Choroid plexus epithelial cell (primary cell): ENCODE results near the gene GRIK1.

Experiments used
- DNase-seq: peaks from one replicate; pipeline ENCODE4 v3.0.0-alpha.2; 2010; ENCODE audit warnings: low read depth
- H3K4me3 ChIP-seq: 2 replicates; pipeline ENCODE4 v1.5.1; 2011; ENCODE audit warnings: low read depth, mild to moderate bottlenecking, control low read depth, low read length, moderate library complexity
- CTCF ChIP-seq: conservative IDR thresholded peaks from 2 replicates; pipeline ENCODE4 v1.5.1; 2011; ENCODE audit warnings: low read depth, mild to moderate bottlenecking, control low read depth, inconsistent platforms, low read length, moderate library complexity

GRIK1 gene

GRCh38 chr21:29511096-29511495, 428.7 kb downstream of the GRIK1 start:
- no peak for DNase-seq
- H3K4me3 ChIP-seq = no peak overlapping the region
- TF ChIP-seq CTCF = no peak

GRCh38 chr21:29509121-29509520, 430.7 kb downstream of the GRIK1 start:
- no peak overlapping the region for H3K4me3 ChIP-seq
- no peak for TF ChIP-seq CTCF
- no peak for DNase-seq

- no peak for DNase-seq
- no peak overlapping the region for H3K4me3 ChIP-seq
- TF ChIP-seq CTCF = no peak
These were observed 431.5 kb downstream of the GRIK1 start for GRCh38 chr21:29508301-29508700.

GRCh38 chr21:29506947-29507346, 432.8 kb downstream of the GRIK1 start:
- DNase-seq = no peak
- no peak overlapping the region for H3K4me3 ChIP-seq
- TF ChIP-seq CTCF = no peak

- no peak overlapping the region for H3K4me3 ChIP-seq
- TF ChIP-seq CTCF = no peak
- DNase-seq = no peak
These were observed 433.6 kb downstream of the GRIK1 start for GRCh38 chr21:29506214-29506613.

- DNase-seq = peak; percentile 65
- H3K4me3 ChIP-seq = no peak overlapping the region
- no peak for TF ChIP-seq CTCF
These were observed 435.0 kb downstream of the GRIK1 start for GRCh38 chr21:29504751-29505321.

- no peak overlapping the region for H3K4me3 ChIP-seq
- peak; percentile 91 for DNase-seq
- TF ChIP-seq CTCF = no peak
These were observed 438.3 kb downstream of the GRIK1 start for GRCh38 chr21:29501451-29501850.
